ENCODE measurements around the gene GP9. TPM values are rescaled to one million over a fixed set of nuclear protein-coding genes. Genes with fewer than 3 reads are reported as not detected.

Gene GP9
- total RNA-seq, 1 experiment from 2014 or later, result not detected

- no peaks in the 10 kb centered on the region for H3K36me3 ChIP-seq (ENCODE audit: insufficient read depth, low read length, poor library complexity, severe bottlenecking)
- H3K27me3 ChIP-seq (replicated peaks; ENCODE audit: insufficient read depth, low read depth, low read length, poor library complexity), result no peaks in the 10 kb centered on the region
- no peak overlapping the region for H3K4me3 ChIP-seq (ENCODE audit: low read depth, low read length, poor library complexity, severe bottlenecking)
- peaks cover 3% of the 10 kb centered on the region for H3K4me1 ChIP-seq (ENCODE audit: insufficient read depth, low read length, poor library complexity, severe bottlenecking)
- no peak overlapping the region for H3K27ac ChIP-seq (ENCODE audit: low read depth, low read length, poor library complexity, severe bottlenecking)
- POLR2A ChIA-PET (ENCODE audit: low non-redundant PET), result no interaction called here
- no peaks in the 10 kb centered on the region for H3K9me3 ChIP-seq (ENCODE audit: low read depth, low read length, poor library complexity, severe bottlenecking)
- TF ChIP-seq EZH2 (IDR thresholded peaks at IDR 0.05; ENCODE audit: borderline replicate concordance, low read depth, low read length, poor library complexity, severe bottlenecking) (no peak), CTCF (conservative IDR thresholded peaks at IDR 0.05; ENCODE audit: low read depth, low read length) (no peak)
- CTCF ChIA-PET, result interaction anchor here (0.6 kb wide), 1 partner anchor 67 kb away, joined by 3 read pairs; no protein-coding TSS in a partner anchor
- no peak for DNase-seq (ENCODE audit: low spot score)
- BruUV-seq (replicated peaks), result no TSS peak
- intact Hi-C loops (cut with micrococcal nuclease; ENCODE audit: unreplicated experiment), result no loop called here
Observed at GRCh38 chr3:129036222-129037092, 24.1 kb upstream of the GP9 start.

- POLR2A ChIA-PET (ENCODE audit: low non-redundant PET), result no interaction called here
- no peak for DNase-seq (ENCODE audit: low spot score)
- Histone ChIP-seq H3K27me3 (replicated peaks; ENCODE audit: insufficient read depth, low read depth, low read length, poor library complexity) (no peaks in the 10 kb centered on the region), H3K36me3 (ENCODE audit: insufficient read depth, low read length, poor library complexity, severe bottlenecking) (no peaks in the 10 kb centered on the region), H3K27ac (ENCODE audit: low read depth, low read length, poor library complexity, severe bottlenecking) (no peak overlapping the region), H3K9me3 (ENCODE audit: low read depth, low read length, poor library complexity, severe bottlenecking) (no peaks in the 10 kb centered on the region), H3K4me1 (ENCODE audit: insufficient read depth, low read length, poor library complexity, severe bottlenecking) (peaks cover 3% of the 10 kb centered on the region), H3K4me3 (ENCODE audit: low read depth, low read length, poor library complexity, severe bottlenecking) (no peak overlapping the region)
- intact Hi-C loops (cut with micrococcal nuclease; ENCODE audit: unreplicated experiment), result no loop called here
- TF ChIP-seq EZH2 (IDR thresholded peaks at IDR 0.05; ENCODE audit: borderline replicate concordance, low read depth, low read length, poor library complexity, severe bottlenecking) (no peak), CTCF (conservative IDR thresholded peaks at IDR 0.05; ENCODE audit: low read depth, low read length) (no peak)
- no TSS peak for BruUV-seq (replicated peaks)
- CTCF ChIA-PET, result no interaction called here
Observed at GRCh38 chr3:129037093-129037419, 23.5 kb upstream of the GP9 start.

GRCh38 chr3:129038121-129038855 is 22.3 kb upstream of the GP9 start:
- Histone ChIP-seq H3K4me1 (ENCODE audit: insufficient read depth, low read length, poor library complexity, severe bottlenecking) (peaks cover 3% of the 10 kb centered on the region), H3K27me3 (replicated peaks; ENCODE audit: insufficient read depth, low read depth, low read length, poor library complexity) (no peaks in the 10 kb centered on the region), H3K36me3 (ENCODE audit: insufficient read depth, low read length, poor library complexity, severe bottlenecking) (no peaks in the 10 kb centered on the region), H3K27ac (ENCODE audit: low read depth, low read length, poor library complexity, severe bottlenecking) (no peak overlapping the region), H3K9me3 (ENCODE audit: low read depth, low read length, poor library complexity, severe bottlenecking) (no peaks in the 10 kb centered on the region), H3K4me3 (ENCODE audit: low read depth, low read length, poor library complexity, severe bottlenecking) (no peak overlapping the region)
- no peak for DNase-seq (ENCODE audit: low spot score)
- ChIA-PET POLR2A (ENCODE audit: low non-redundant PET) (interaction anchor here (0.5 kb wide), 1 partner anchor 1788 kb away, joined by 3 read pairs; no protein-coding TSS in a partner anchor), CTCF (no interaction called here)
- TF ChIP-seq CTCF (conservative IDR thresholded peaks at IDR 0.05; ENCODE audit: low read depth, low read length) (no peak), EZH2 (IDR thresholded peaks at IDR 0.05; ENCODE audit: borderline replicate concordance, low read depth, low read length, poor library complexity, severe bottlenecking) (no peak)
- intact Hi-C loops (cut with micrococcal nuclease; ENCODE audit: unreplicated experiment), result no loop called here
- BruUV-seq (replicated peaks), result no TSS peak

Measured in A673 (cell line).